ENCODE measurements around the gene FOXP1.

The FOXP1 gene

GRCh38 chr3:71415681-71416122 is 167.8 kb downstream of the FOXP1 start:
- Histone ChIP-seq H2AFZ (ENCODE audit: low read length) (no peak overlapping the region), H3K36me3 (ENCODE audit: insufficient read depth, low read length) (no peaks in the 10 kb centered on the region), H3K4me2 (ENCODE audit: low read length) (peak overlapping the region; percentile 16; the same call in 1 of the 2 replicates), H3K4me3 (ENCODE audit: low read depth, low read length, poor library complexity, severe bottlenecking) (peak overlapping the region; percentile 28), H3K4me1 (ENCODE audit: insufficient read depth, low read length, severe bottlenecking) (peaks cover 88% of the 10 kb centered on the region), H3K9me2 (ENCODE audit: low read depth, low read length) (no peaks in the 10 kb centered on the region), H3K27me3 (ENCODE audit: insufficient read depth, low read length) (no peaks in the 10 kb centered on the region), H3F3A (ENCODE audit: insufficient read depth, low read length) (no peaks in the 10 kb centered on the region), H3K27ac (ENCODE audit: low read depth, low read length, poor library complexity, severe bottlenecking) (peak overlapping the region; percentile 99), H3K9me3 (ENCODE audit: low read length) (no peaks in the 10 kb centered on the region), H3K79me2 (ENCODE audit: insufficient read depth, low read length) (peaks cover 46% of the 10 kb centered on the region), H4K20me1 (ENCODE audit: insufficient read depth, low read length) (no peaks in the 10 kb centered on the region), H3K9ac (ENCODE audit: low read length) (peak overlapping the region; percentile 20; the same call in 1 of the 2 replicates)
- TF ChIP-seq, protein P1, sequence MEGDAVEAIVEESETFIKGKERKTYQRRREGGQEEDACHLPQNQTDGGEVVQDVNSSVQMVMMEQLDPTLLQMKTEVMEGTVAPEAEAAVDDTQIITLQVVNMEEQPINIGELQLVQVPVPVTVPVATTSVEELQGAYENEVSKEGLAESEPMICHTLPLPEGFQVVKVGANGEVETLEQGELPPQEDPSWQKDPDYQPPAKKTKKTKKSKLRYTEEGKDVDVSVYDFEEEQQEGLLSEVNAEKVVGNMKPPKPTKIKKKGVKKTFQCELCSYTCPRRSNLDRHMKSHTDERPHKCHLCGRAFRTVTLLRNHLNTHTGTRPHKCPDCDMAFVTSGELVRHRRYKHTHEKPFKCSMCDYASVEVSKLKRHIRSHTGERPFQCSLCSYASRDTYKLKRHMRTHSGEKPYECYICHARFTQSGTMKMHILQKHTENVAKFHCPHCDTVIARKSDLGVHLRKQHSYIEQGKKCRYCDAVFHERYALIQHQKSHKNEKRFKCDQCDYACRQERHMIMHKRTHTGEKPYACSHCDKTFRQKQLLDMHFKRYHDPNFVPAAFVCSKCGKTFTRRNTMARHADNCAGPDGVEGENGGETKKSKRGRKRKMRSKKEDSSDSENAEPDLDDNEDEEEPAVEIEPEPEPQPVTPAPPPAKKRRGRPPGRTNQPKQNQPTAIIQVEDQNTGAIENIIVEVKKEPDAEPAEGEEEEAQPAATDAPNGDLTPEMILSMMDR (IDR thresholded peaks at IDR 0.05; ENCODE audit: low read length), result no peak
- no peak for TF ChIP-seq EZH2 (IDR thresholded peaks at IDR 0.05; ENCODE audit: borderline replicate concordance, low read length)

DNA sequence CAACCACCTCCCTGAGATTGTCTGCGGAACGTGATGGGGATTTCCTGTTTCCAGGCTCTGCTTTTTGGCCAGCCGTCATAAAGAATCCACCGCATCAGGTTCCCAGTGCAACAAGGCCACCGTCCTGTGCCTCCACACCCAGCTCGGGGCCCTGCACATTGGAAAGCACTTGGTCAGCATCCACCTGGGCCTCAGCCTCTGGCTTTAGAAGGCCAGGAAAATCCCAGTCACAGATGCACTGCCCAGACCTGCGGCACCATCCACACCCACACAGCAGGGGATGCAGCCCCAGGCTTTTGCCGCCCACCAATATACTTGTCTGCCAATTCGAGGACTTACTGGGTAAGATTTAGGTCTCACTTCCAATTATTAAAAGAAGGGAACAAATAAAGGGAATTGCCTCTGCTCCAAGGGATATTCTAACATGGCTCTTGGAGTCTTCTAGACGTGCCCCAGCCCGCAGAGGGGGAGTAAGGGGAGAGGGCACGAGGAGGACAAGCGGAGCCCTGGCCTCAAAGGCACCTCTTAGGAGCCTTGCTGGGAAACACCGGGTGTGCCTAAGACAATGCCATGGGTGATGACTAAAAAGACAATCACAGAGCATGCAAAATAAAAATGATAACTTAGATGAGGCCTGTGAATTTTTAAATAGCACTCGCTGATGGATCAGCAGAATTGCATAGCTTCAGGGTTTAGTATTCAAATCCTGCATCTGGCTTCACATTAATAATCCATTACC is 169.2 kb downstream of the FOXP1 start:
- peaks cover 88% of the 10 kb centered on the region for H3K4me1 ChIP-seq (ENCODE audit: insufficient read depth, low read length, severe bottlenecking)
- peaks cover 48% of the 10 kb centered on the region for H3K79me2 ChIP-seq (ENCODE audit: insufficient read depth, low read length)
- H4K20me1 ChIP-seq (ENCODE audit: insufficient read depth, low read length), result no peaks in the 10 kb centered on the region
- no peak overlapping the region for H3K9ac ChIP-seq (ENCODE audit: low read length)
- H3F3A ChIP-seq (ENCODE audit: insufficient read depth, low read length), result no peaks in the 10 kb centered on the region
- H3K4me2 ChIP-seq (ENCODE audit: low read length), result no peak overlapping the region
- TF ChIP-seq EZH2 (IDR thresholded peaks at IDR 0.05; ENCODE audit: borderline replicate concordance, low read length), result no peak
- TF ChIP-seq, protein P1 (IDR thresholded peaks at IDR 0.05; ENCODE audit: low read length), result no peak
- H3K9me2 ChIP-seq (ENCODE audit: low read depth, low read length), result no peaks in the 10 kb centered on the region
- H3K9me3 ChIP-seq (ENCODE audit: low read length), result no peaks in the 10 kb centered on the region
- no peak overlapping the region for H2AFZ ChIP-seq (ENCODE audit: low read length)
- H3K36me3 ChIP-seq (ENCODE audit: insufficient read depth, low read length), result no peaks in the 10 kb centered on the region
- H3K27me3 ChIP-seq (ENCODE audit: insufficient read depth, low read length), result no peaks in the 10 kb centered on the region
- no peak overlapping the region for H3K4me3 ChIP-seq (ENCODE audit: low read depth, low read length, poor library complexity, severe bottlenecking)
- H3K27ac ChIP-seq (ENCODE audit: low read depth, low read length, poor library complexity, severe bottlenecking), result no peak overlapping the region

DNA sequence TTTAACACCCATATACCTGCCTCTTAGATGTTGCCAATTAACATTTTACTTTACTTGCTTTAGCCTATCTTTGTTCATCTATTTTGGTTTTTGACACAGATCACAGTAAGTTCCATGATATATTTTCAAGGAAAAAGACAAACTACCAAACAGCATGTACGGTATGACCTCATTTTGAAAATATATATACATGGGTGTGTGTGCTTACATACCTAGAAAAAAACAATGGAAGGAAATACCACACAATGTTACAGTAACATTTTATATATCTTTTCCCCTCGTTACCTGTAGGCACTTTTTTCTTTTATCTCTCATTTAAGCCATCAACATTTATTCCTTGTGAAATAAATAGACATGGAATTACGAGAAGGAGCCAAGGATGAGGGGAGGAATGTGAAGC is 170.0 kb downstream of the FOXP1 start:
- no peaks in the 10 kb centered on the region for H3F3A ChIP-seq (ENCODE audit: insufficient read depth, low read length)
- H3K4me1 ChIP-seq (ENCODE audit: insufficient read depth, low read length, severe bottlenecking), result peaks cover 88% of the 10 kb centered on the region
- no peak overlapping the region for H3K4me3 ChIP-seq (ENCODE audit: low read depth, low read length, poor library complexity, severe bottlenecking)
- no peak overlapping the region for H3K27ac ChIP-seq (ENCODE audit: low read depth, low read length, poor library complexity, severe bottlenecking)
- H3K9me2 ChIP-seq (ENCODE audit: low read depth, low read length), result no peaks in the 10 kb centered on the region
- no peaks in the 10 kb centered on the region for H3K9me3 ChIP-seq (ENCODE audit: low read length)
- H4K20me1 ChIP-seq (ENCODE audit: insufficient read depth, low read length), result no peaks in the 10 kb centered on the region
- no peaks in the 10 kb centered on the region for H3K36me3 ChIP-seq (ENCODE audit: insufficient read depth, low read length)
- no peak overlapping the region for H3K9ac ChIP-seq (ENCODE audit: low read length)
- H3K79me2 ChIP-seq (ENCODE audit: insufficient read depth, low read length), result peaks cover 56% of the 10 kb centered on the region
- H3K27me3 ChIP-seq (ENCODE audit: insufficient read depth, low read length), result no peaks in the 10 kb centered on the region
- no peak overlapping the region for H3K4me2 ChIP-seq (ENCODE audit: low read length)
- H2AFZ ChIP-seq (ENCODE audit: low read length), result no peak overlapping the region
- TF ChIP-seq, protein P1 (IDR thresholded peaks at IDR 0.05; ENCODE audit: low read length), result no peak
- no peak for TF ChIP-seq EZH2 (IDR thresholded peaks at IDR 0.05; ENCODE audit: borderline replicate concordance, low read length)
